HG03521 (cell line): ENCODE measurements around the gene PRR36.
A peak's percentile ranks its signal among the peaks of the same experiment; 100 is the strongest.

Experiments
- ATAC-seq: cut with Tn5 transposase; IDR thresholded peaks from one replicate; pipeline ENCODE4 v1.9.1; 2021; ENCODE audit warnings: mild to moderate bottlenecking, moderate library complexity; ENCODE audit not compliant: unreplicated experiment

PRR36 gene

DNA sequence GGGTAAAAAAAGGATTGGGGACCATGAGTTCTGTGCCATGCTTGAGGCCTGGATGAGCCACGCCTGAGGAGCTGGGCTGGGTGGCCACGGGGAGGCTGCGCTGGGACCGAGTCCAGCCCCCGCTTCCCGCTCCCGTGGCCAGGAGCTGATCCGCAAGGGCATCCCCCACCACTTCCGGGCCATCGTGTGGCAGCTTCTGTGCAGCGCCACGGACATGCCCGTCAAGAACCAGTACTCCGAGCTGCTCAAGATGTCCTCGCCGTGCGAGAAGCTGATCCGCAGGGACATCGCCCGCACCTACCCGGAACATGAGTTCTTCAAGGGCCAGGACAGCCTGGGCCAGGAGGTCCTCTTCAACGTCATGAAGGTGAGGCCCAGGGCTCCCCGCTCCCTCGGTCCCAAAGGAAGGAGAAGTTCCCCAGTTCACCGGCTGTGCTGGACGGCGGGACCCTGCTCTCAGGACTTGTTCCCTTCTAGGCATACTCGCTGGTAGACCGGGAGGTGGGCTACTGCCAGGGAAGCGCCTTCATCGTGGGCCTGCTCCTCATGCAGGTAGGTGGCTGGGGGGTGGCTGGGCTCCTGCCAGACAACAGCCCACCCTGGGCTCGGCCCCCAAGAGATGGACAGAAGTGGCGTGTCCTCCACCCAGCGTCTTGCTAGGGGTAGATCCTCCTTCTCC lies 25.3 kb downstream of the PRR36 start:
- no peak for ATAC-seq

DNA sequence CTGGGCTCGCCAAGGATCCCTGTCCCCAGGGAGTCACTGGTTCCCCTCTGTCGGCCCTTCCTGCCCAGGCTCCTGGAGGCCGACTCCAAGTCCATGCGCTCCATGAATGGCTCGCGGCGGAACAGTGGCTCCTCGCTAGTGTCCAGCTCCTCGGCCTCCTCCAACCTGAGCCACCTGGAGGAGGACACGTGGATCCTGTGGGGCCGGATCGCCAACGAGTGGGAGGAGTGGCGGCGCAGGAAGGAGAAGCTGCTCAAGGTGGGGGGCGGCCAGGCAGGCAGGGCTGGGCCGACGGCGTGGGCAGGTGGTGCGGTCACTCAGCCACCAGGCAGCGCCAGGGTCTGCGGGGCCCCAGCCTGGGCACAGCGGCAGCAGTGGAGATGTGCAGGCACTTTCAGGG lies 26.5 kb downstream of the PRR36 start:
- no peak for ATAC-seq

DNA sequence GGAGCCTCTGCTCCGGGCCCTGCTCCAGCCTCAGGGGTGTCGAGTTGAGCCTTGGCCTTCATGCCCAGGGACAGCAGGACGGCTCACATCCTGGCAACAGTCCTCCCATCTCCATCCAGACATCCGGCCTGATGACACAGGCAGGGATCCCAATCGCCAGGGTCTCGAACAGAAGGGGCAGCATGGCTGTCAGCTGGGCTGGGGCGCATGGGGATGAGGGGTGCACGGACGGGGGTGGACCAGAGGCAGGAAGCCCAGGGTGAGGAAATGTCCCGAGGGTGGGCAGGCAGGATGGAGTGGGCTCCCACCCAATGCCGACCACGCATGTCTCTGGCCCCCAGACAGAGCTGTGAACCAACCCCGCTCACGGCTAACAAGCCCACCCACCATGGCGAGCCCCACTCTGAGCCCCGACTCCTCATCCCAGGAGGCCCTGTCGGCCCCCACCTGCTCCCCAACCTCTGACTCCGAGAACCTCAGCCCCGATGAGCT lies 28.0 kb downstream of the PRR36 start:
- no peak for ATAC-seq

DNA sequence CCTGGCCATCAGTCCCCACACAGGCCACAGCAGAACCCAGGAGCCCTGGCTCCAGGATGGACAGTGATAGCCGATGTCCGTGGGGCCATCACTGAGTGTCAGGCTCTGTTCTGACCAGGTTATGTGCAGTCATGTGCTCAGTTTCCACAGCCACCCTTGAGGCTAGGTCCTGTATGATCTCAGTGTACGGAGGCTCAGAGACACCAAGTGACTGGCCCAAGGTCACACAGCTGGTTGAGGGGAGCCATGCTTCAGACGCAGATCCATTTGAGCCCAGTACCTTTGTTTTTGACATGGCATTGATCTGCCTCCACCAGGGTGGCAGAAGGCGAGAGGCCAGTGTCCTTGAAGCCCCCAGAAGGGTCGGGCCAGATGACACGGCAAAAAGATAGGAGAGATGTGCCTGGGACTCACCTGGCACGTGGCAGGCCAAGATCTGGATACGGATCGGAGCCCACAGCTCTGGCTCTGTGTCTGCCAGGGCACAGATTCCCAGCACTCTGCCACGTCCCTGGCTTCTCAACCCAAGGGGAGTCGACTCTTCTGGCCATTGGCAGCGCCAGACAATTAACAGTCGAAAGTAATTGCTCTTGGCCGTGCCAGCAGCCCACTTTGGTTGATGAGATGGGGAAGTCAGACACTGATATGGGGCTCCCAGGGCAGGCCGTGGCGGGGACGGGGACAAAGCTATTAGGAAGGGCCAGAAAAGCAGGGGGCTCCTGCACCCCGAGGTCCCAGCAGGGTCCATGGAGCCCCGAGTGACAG lies 28.6 kb downstream of the PRR36 start:
- no peak for ATAC-seq

DNA sequence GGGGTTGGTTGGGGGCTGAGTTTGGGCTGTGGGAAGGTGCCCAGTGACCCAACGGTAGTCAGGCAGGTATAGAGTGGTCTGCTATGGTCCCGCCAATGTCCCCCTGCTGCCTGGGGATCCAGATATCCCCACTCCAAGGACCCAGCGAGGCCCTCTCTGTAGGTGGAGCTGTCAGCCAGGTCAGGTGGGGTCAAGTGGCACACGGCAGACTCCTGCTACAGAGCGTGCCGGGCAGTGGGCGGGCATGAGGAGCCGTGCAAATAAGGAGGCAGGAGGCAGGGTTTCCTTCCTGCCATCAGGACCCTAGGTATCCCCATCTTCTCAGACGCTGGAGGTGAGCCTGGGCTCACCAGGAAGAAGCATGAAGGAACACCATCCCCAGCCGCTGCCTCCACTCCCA lies 29.2 kb downstream of the PRR36 start:
- no peak for ATAC-seq

DNA sequence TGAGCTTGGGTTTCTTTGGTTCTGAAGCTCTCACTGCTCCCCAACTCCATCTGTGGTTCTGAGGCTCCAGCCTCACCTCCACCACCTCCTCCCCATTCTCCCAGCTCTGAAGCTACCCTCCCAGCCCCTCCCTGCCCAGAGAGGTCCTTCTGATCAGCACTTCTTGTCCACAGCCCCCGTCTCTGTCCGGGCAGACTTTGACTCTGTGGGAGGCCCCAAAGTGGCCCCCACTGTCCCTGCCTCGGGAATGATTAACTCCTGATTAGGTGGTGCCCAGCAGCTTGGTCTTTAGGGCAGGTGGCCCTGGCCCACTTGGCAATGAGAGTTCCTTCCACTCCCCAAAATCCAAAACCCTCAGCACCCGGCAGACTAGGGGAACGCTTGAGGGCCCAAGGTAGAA lies 29.8 kb downstream of the PRR36 start:
- no peak for ATAC-seq

DNA sequence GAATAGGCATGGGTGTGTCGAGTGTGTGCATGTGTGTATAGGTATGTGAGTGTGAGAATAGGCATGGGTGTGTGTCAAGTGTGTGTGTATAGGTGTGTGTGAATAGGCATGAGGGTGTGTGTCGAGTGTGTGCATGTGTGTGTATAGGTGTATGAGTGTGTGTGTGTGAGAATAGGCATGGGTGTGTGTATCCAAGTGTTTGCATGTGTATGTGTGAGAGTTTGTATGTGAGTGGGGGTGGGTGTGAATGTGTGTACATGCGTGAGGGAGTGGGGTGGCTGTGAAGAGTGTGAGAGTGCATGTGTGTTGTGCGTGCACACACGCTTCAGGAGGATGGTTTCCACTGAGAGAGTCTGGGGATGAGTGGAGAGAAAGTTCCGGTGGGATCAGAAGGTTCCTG lies 30.7 kb downstream of the PRR36 start:
- ATAC-seq: no peak

DNA sequence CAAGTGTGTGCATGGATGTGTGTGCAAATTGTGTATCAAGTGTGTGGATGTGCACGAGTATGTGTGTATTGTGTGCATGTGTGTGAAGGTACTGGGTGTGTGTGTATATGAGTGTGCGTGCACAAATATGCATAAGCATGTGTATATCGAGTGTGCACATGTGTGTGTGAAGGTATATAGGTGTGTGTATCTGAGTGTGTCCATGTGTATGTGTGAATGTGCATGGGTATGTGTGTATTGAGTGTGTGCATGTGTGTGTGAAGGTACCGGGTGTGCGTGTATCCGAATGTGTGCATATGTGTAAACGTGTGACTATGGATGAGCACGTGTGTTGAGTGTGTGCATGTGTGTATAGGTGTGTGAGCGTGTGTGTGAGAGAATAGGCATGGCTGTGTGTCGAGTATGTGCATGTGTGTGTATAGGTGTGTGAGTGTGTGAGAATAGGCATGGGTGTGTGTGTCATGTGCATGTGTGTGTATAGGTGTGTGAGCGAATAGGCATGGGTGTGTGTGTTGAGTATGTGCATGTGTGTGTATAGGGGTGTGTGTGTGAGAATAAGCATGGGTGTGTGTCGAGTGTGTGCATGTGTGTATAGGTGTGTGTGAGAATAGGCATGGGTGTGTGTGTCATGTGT lies 31.4 kb downstream of the PRR36 start:
- ATAC-seq: no peak

DNA sequence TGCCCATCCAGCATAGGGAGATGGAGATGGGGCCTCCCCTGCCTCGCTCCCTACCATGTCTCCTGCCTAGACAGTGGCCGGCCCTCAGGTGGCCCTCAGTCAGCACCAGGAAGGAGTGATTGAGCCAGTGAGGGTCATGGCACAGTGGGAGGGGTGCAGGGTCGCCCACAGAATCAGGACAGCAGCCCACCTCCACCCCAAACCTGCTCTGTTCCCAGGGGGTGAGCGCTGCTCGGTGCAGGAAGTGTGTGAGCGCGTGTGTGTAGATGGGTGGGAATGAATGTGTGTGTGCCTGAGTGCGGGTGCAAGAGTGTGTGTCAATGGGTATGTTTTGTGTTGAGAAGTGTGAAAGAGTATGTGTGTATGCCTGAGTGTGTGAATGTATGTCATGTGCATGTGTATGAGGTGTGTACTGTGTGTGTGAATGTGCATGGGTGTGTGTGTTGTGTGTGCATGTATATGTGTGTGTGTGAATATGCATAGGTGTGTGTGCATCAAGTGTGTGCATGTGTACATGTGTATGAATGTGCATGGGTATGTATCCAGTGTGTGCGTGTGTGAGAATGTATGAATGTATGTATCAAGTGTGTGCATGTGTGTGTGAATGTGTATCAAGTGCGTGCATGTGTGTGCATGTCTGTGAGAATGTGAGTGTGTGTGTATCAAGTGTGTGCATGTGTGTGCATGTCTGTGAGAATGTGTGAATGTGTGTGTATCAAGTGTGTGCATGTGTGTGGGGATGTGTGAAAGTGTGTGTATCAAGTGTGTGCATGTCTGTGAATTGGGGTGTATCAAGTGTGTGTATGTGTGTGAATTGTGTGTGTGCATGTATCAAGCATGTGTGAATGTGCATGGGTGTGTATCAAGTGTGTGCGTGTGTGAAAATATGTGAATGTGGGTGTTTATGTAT lies 32.2 kb downstream of the PRR36 start:
- ATAC-seq: no peak

DNA sequence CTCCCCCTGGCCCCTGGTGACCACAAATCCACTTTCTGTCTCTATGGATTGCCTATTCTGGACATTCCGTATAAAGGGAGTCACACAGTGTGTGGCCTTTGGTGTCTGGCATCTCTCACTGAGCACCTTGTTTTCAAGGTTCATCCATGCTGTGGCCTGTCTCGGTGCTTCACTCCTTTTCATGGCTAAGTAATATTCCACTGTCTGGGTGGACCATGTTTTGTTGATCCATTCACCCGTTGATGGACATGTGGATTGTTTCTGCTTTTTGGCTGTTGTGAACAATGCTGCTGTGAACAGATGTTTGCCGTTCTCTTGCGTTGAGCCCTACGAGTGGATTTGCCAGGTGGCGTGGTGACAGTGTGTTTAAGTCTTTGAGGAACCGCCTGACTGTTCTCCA lies 33.6 kb downstream of the PRR36 start:
- ATAC-seq: no peak

DNA sequence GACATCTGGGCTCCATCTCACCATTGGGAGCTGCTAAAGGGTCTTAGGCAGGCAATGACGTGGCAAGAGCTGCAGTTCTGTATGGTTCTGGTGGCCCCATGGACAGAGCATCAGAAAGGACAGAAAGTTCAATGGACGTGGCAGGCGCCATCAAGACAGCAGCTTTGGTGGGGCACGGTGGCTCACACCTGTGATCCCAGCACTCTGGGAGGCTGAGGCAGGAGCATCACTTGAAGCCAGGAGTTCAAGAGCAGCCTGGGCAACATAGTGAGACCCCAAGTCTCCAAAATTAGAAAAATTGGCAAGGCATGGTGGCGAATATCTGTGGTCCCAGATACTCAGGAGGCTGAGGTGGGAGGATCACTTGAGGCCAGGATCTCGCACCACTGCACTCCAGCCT lies 34.7 kb downstream of the PRR36 start:
- no peak for ATAC-seq

DNA sequence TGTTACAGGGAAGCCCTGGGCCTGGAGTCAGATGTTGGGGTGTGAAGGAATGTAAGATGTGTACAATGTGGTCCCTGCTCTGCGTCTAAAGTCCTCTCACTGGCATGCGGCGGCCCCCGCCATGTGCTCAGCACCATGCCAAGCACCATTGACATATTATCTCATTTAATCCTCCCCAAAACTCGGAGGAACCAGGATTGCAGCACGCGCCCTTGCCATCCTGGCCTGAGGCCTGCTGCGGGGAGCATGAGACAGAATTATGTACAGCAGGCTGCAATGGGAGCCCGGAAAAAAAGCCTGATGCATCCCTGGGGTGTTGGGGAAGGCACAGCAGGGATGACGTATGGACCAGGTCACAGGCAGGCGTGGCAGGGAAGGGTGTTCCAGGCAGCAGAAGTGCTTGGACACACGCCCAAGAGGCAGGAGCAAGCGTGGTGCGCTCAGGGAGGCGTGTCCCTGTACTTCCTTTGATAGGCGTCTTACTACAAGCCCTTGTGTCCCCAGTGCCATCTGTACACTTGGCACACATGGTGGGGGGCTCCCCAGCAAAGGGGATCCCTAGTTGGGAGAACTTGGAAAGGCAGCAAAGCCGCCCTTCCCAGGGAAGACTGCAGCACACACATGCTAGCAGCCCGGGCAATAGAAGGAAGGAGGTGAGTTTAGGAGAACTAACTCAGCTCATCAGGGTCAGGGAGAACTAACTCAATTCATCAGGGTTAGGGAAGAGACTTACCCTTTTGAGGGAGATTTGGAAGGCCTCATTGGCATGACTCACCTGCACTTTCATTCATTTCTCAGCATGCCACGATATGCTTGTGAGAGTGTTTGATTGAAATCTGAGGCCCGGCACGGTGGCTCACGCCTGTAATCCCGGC lies 40.7 kb downstream of the PRR36 start:
- ATAC-seq: no peak

DNA sequence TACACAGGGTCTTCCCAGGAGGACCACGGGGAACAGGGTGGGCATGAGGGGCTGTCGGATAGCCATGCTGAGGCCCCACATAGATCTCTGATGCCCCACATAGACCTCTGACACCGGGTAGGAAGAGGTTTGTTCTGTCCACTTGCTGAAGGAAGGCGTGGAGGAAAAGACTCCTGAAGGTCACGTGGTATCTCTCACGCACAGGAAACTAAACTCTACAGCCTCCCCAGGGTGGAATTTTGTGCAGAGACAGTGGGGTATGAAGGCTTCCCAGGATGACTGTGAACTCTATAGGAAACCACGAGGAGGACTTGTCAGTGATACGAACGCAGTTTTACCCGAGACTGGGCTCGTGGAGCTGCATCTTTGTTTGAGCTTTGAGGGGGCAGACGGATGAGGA lies 41.4 kb downstream of the PRR36 start:
- no peak for ATAC-seq

DNA sequence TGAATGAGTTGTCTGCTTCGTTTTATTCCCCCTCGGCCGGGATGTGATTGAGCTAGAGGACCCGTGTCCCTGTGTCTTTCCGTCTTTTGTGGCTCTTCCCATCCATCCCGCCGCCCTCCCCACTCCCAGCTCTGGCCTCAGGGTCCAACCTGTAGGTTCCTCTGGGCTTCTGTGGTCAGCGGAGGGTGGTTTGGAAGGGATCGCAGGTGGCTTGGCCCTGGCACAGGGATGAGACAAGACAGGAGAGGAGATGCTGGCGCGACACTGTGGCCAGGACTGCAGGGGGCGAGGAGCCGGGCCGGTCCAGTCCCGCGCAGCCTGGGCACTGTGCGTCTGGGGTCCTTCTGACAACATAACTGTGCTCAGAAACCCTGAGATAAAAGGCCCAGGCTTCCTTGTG lies 42.2 kb downstream of the PRR36 start:
- no peak for ATAC-seq

DNA sequence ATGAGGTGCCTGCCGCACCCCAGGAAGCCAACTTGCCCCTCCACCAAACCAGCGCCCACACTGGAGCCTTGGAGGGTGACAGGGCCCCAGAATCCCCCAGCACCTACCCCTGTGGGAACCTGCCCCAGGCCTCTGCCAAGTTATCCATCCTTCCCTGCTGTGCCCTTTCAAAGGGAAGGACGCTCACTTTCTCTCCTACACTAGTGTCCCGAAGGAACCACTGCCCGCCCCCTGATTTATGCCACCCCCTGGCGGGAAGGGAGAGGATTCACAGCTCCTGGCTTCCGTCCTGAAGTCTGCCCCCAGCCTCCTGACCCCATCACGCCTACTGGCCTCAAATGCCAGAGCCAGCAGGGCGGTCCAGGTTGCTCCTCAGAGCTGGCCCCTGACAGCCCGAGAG lies 42.7 kb downstream of the PRR36 start:
- no peak for ATAC-seq

DNA sequence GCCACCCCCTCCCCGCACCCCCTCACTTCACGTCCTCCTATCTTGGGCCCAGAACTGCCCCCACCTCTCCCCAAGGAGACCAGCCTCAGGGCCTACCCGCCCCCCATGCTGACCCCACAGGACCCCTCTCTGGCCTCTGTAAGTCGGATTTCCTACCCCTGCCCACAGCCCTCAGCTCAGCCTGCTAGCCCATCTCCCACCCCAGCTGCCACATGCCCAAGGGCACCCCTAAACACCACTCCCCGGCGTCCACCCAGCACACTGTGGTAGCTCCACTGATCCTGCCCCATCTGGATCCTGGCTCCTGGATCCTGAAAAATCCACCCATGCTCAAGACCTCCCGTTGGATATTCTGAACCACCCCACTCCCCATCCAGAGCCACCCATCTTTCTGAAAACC lies 43.4 kb downstream of the PRR36 start:
- ATAC-seq: no peak

DNA sequence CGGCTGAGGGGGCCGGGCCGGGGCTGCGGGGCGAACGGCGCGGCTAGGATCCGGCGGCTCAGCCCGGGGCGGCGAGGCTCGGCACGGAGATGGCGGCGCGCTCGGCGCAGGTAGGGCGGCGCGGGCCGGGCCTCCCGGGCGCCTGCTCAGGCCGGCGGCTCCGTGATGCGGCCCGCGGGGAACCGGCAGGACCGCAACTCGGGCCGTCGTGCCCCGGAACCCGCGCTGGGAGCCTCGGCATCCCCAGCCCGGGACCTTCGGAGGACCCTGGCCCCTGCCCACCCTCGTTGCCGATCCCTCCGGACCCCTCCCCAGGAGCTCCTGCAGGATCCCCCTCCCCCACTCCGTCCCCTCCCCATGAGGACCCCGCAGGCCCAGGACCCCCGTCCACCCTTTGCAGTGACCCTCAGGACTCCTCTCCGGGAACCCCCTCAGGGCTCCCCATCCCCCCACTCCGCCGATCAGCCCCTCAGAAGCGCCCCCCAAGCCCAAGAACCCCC lies 43.9 kb downstream of the PRR36 start:
- ATAC-seq: no peak

DNA sequence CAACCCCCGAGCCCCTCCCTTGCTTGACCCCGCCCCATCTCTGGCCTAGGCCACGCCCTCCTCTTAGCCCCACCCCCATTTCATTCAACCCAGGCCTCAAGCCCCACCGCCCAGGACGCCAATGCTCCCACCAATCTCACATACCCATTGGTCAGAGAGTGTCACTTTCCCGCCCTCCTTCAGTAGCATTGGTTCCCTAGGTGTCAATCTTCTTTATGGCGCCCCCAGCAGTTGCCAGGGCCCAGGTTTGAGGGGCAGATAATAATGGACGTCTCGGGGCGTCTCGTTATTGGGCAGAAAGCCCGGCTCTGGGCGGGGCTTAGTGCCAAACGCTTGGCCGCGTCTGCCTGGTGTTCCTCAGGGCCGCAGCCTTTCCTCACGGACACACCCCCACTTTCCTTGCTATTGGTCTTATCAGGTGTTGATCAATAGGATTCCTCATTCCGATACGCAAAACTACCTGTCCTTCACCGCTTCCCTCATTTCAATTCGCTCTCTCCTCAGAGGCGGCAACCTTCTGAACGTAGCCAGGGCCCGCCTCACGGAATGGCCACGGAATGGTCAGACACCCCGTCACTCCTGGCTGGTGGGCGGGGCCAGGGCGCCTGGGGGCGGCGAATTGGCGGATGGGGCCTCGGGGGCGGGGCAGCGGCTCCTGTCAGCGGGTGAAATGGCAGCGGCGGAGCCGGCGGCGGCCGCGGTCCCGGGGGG lies 44.5 kb downstream of the PRR36 start, which contains the start of gene EVI5L:
Gene EVI5L (plus strand): TSS at position 658 of the 711 bp plus-strand sequence. CDS start 16,325 bp downstream, outside the sequence.
- ATAC-seq: peak; percentile 76

DNA sequence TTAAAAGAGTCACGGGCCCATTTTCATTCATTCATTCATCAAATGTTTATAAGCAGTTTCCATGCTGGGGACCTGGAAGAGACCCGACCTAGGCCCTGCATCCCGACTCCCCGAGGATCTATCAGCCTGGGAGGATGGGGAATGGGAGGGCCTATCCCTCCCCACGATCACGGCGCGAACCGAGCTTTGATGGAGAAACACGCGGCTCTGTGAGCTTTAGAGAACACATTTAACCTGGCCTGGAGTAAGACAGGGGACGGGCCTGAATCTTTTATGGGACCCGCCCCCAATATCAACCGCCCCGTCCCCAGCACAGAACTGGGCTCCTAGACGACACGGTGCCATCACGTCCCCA lies 45.0 kb downstream of the PRR36 start:
- no peak for ATAC-seq
